Right lobe of liver (tissue), 6 donors: Measurements from ENCODE around the gene C1orf122. TPM values are rescaled to one million over a fixed set of nuclear protein-coding genes. Genes with fewer than 3 reads are reported as not detected.
A peak's percentile ranks its signal among the peaks of the same experiment; 100 is the strongest.

ENCODE experiments used
- ATAC-seq, 4 donors: fragments of 200-7000 bp; cut with Tn5 transposase; one replicate each; pipeline ENCODE4 v1.9.1; 2020; ENCODE audit warnings: mild to moderate bottlenecking in 4 of 4, moderate library complexity in 4 of 4
- DNase-seq, 3 donors: peaks; one replicate each; pipeline ENCODE4 v3.0.0-alpha.2; 2020
- H3K27ac ChIP-seq, 3 donors: fragments of 200-600 bp; one replicate each; pipeline ENCODE4 v1.8.0; 2022
- H3K27me3 ChIP-seq, 2 donors: fragments of 200-600 bp; one replicate each; pipeline ENCODE4 v1.8.0; 2022
- H3K36me3 ChIP-seq, 4 donors: fragments of 200-600 bp; sonication (generic) in 1 of 4; one replicate each; pipeline versions ENCODE4 v1.5.1 to v1.8.0; 2017 to 2022; ENCODE audit warnings: control low read depth in 1 of 4
- H3K4me1 ChIP-seq, 4 donors: fragments of 200-600 bp; sonication (generic) in 1 of 4; one replicate each; pipeline versions ENCODE4 v1.5.1 to v1.8.0; 2017 to 2022; ENCODE audit warnings: control low read depth in 1 of 4
- H3K4me3 ChIP-seq, 3 donors: fragments of 200-600 bp; one replicate each; pipeline ENCODE4 v1.8.0; 2022
- H3K9me3 ChIP-seq, 4 donors: fragments of 200-600 bp; sonication (generic) in 1 of 4; one replicate each; pipeline versions ENCODE4 v1.5.1 to v1.8.0; 2017 to 2022; ENCODE audit warnings: control low read depth in 1 of 4
- CTCF ChIP-seq, 4 donors: fragments of 200-600 bp in 3 of 4; fragments of 450-650 bp in 1 of 4; IDR thresholded peaks; one replicate each; pipeline versions ENCODE4 v1.5.1 to v1.8.0; 2016 to 2022; ENCODE audit warnings: antibody characterized with exemption in 4 of 4, mild to moderate bottlenecking in 2 of 4
- POLR2A ChIP-seq: fragments of 450-650 bp; IDR thresholded peaks from one replicate; pipeline ENCODE4 v1.6.1; 2017; ENCODE audit warnings: antibody characterized with exemption, mild to moderate bottlenecking
- WGBS: methylation state at CpG from one replicate; pipeline ENCODE4 v1.1.6; 2018; ENCODE audit warnings: low coverage, low lambda C conversion rate; ENCODE audit not compliant: insufficient coverage; ENCODE audit errors: missing lambda C conversion rate; 5-methylcytosine and 5-hydroxymethylcytosine counted together
- intact Hi-C, 2 donors: fragments of 100-400 bp; cut with DNase I; formaldehyde crosslinking; loops; one replicate each; pipeline versions ENCODE4 v1.11.2 to v1.14.1; 2022
- total RNA-seq, 6 experiments: library from RNA; depleted of rRNA in 2 of 6; stranded (reverse); fragments of >200 nt in 2 of 6; fragmentation: NEBNext Ultra II Directional in 3 of 6; extraction: Animal tissue kit (Norgen Biotek cat#: 25700) in 3 of 6; gene quantifications; one replicate each; pipeline versions ENCODE4 v1.1.0 to v1.2.4, GENCODE V29; 2016 to 2023
- donor health status: DM: no; HTN: yes; CAD: no.
- donor health status: DM: no; HTN: no; CAD: no.
- donor health status: DM: no; HTN: no; CAD: no.
- donor health status: DM: no; HTN: yes; CAD: no.
- donor health status: DM: no; HTN: yes; CAD: no.

C1orf122 gene
- total RNA-seq, 6 experiments from 2014 or later: 23.0 to 61.7 (median 27.9) TPM

DNA sequence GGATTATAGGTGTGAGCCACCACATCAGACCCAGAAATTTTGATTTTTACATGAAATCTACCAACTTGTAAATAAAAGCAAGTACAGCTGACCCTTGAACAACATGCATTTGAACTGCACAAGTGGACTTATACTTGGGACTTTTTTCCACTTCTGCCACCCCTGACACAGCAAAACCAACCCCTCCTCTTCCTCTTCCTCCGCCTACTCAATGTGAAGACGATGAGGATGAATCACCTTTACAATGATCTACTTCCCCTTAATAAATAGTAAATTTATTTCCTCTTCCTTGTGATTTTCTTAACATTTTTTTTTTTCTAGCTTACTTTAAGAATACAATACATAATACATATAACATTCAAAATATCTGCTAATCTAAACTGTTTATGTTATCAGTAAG is 17.9 kb downstream of the C1orf122 start:
- H3K36me3 ChIP-seq: peaks cover 0 to 43% (median 14%) of the 10 kb centered on the region in 4 donors
- DNase-seq: no peak

GRCh38 chr1:37828410-37829074 is 21.0 kb downstream of the C1orf122 start:
- TF ChIP-seq CTCF (IDR thresholded peaks at IDR 0.05): no peak
- no peak for TF ChIP-seq POLR2A
- peak in 2 of 4 donors; percentile 38 to 70 for ATAC-seq
- no peak overlapping the region for H3K27ac ChIP-seq
- H3K36me3 ChIP-seq: peaks cover 0 to 34% (median 7%) of the 10 kb centered on the region in 4 donors
- no peak for DNase-seq
- H3K4me1 ChIP-seq: peaks cover 0 to 8% (median 0%) of the 10 kb centered on the region in 4 donors
- no peak overlapping the region for H3K4me3 ChIP-seq
- H3K9me3 ChIP-seq: no peaks in the 10 kb centered on the region
- H3K27me3 ChIP-seq: no peaks in the 10 kb centered on the region
- intact Hi-C loops: no loop called here
- WGBS: 92% methylated on average over 10 of the region's 12 CpGs

More for the DNA sequence above, 17.9 kb downstream of the C1orf122 start:
- no peak overlapping the region for H3K27ac ChIP-seq
- intact Hi-C loops: no loop called here
- no peak for ATAC-seq
- no peak overlapping the region for H3K4me3 ChIP-seq
- H3K4me1 ChIP-seq: peaks cover 0 to 8% (median 0%) of the 10 kb centered on the region in 4 donors
- H3K9me3 ChIP-seq: no peaks in the 10 kb centered on the region
- TF ChIP-seq CTCF (IDR thresholded peaks at IDR 0.05): no peak
- TF ChIP-seq POLR2A: no peak
- 60% methylated on average over 2 of the region's 2 CpGs for WGBS
- no peaks in the 10 kb centered on the region for H3K27me3 ChIP-seq

DNA sequence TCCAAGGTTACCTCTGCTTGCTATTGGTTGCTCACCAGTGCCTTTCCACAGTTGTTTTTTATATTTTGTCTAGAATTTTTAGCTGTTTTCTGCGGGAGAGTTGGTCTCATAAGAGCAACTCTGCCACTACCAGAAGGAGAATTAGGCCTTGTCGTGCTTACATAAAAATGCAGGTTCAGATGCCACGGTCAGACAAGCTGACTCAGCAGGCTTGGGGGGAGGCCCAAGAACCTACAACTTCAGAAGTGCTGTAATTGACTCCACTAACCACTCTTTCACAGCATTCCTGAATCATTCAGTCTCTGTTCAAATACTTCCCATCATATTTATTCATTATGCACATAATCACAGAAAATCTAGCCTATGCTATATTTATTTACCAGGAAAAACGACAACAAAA is 23.5 kb downstream of the C1orf122 start:
- no peaks in the 10 kb centered on the region for H3K9me3 ChIP-seq
- DNase-seq (no peak), ATAC-seq (no peak)
- intact Hi-C loops: no loop called here
- no peaks in the 10 kb centered on the region for H3K27me3 ChIP-seq
- no peak overlapping the region for H3K27ac ChIP-seq
- peaks cover 0 to 54% (median 14%) of the 10 kb centered on the region in 4 donors for H3K36me3 ChIP-seq
- TF ChIP-seq CTCF (IDR thresholded peaks at IDR 0.05) (no peak), POLR2A (no peak)
- H3K4me3 ChIP-seq: no peak overlapping the region
- 90% methylated on average over 3 of the region's 4 CpGs for WGBS
- peaks cover 0 to 8% (median 0%) of the 10 kb centered on the region in 4 donors for H3K4me1 ChIP-seq

DNA sequence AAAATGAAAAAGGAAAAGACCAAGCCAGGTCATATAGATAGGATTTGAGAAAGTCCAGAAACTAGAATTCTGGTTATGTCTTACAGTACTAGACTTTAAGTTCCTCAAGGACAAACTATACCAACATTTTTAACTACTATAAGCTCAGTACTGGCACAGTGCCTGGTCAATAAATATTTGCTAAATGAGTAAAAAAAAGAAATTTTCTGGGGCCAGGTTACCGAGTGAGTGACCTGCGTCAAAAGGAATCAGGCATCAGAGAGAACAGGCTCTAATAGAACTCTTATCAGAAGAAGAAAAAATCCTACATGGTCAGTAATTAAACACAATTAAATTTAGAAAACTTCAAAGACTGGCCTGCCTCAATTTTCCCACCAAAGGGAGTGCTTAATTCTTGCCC is 24.2 kb downstream of the C1orf122 start:
- TF ChIP-seq CTCF (IDR thresholded peaks at IDR 0.05) (no peak), POLR2A (no peak)
- Histone ChIP-seq H3K4me1 (peaks cover 0 to 8% (median 0%) of the 10 kb centered on the region in 4 donors), H3K36me3 (peaks cover 0 to 53% (median 17%) of the 10 kb centered on the region in 4 donors), H3K4me3 (no peak overlapping the region), H3K9me3 (no peaks in the 10 kb centered on the region), H3K27ac (no peak overlapping the region), H3K27me3 (no peaks in the 10 kb centered on the region)
- intact Hi-C loops: no loop called here
- 48% methylated on average over 2 of the region's 2 CpGs for WGBS
- DNase-seq (no peak), ATAC-seq (no peak)
